Mucosa of descending colon (tissue), 3 donors: ENCODE results near the gene SLC15A1. TPM values are rescaled to one million over a fixed set of nuclear protein-coding genes. Genes with fewer than 3 reads are reported as not detected.

Experiments
- ATAC-seq: fragments of 200-7000 bp; cut with Tn5 transposase; one replicate; pipeline ENCODE4 v1.9.1; 2020; ENCODE audit warnings: mild to moderate bottlenecking, moderate library complexity
- DNase-seq, 3 donors: peaks; one replicate each; pipeline ENCODE4 v3.0.0-alpha.2; 2020
- H3K36me3 ChIP-seq: fragments of 200-600 bp; one replicate; pipeline ENCODE4 v1.8.0; 2021; ENCODE audit warnings: low read depth, mild to moderate bottlenecking
- H3K4me1 ChIP-seq: fragments of 200-600 bp; one replicate; pipeline ENCODE4 v1.8.0; 2021; ENCODE audit warnings: low read depth, mild to moderate bottlenecking
- H3K4me3 ChIP-seq: fragments of 200-600 bp; one replicate; pipeline ENCODE4 v1.8.0; 2021; ENCODE audit warnings: mild to moderate bottlenecking
- H3K9me3 ChIP-seq: fragments of 200-600 bp; one replicate; pipeline ENCODE4 v1.8.0; 2021; ENCODE audit warnings: mild to moderate bottlenecking
- CTCF ChIP-seq: fragments of 200-600 bp; IDR thresholded peaks from one replicate; pipeline ENCODE4 v1.8.0; 2022; ENCODE audit warnings: antibody characterized with exemption, mild to moderate bottlenecking
- intact Hi-C, 2 donors: fragments of 100-400 bp; cut with DNase I in 1 of 2; cut with micrococcal nuclease in 1 of 2; formaldehyde crosslinking; loops; one replicate each; pipeline versions ENCODE4 v1.11.0 to v1.11.1; 2022; cut with DNase I, micrococcal nuclease
- total RNA-seq, 3 donors: library from RNA; stranded (reverse); fragmentation: NEBNext Ultra II Directional in 2 of 3; extraction: Animal tissue kit (Norgen Biotek cat#: 25700) in 2 of 3; gene quantifications; one replicate each; pipeline versions ENCODE4 v1.2.1 to v1.2.4, GENCODE V29; 2021 to 2023
- donor health status: DM: no; HTN: no; CAD: no; lungs with moderate emphysema.
- donor health status: DM: no; HTN: no; CAD: no.
- donor health status: DM: no; HTN: yes; CAD: no.

The SLC15A1 gene
- total RNA-seq, 3 donors from 2014 or later: 27.2 to 45.1 (median 37.9) TPM

GRCh38 chr13:98693756-98694155 lies 58.7 kb downstream of the SLC15A1 start:
- intact Hi-C loops: no loop called here
- TF ChIP-seq CTCF: no peak
- H3K4me1 ChIP-seq: no peaks in the 10 kb centered on the region
- H3K36me3 ChIP-seq: no peaks in the 10 kb centered on the region
- no peak for ATAC-seq
- H3K4me3 ChIP-seq: no peak overlapping the region
- no peaks in the 10 kb centered on the region for H3K9me3 ChIP-seq
- no peak for DNase-seq

- no peaks in the 10 kb centered on the region for H3K9me3 ChIP-seq
- no peak overlapping the region for H3K4me3 ChIP-seq
- H3K36me3 ChIP-seq: no peaks in the 10 kb centered on the region
- H3K4me1 ChIP-seq: no peaks in the 10 kb centered on the region
- no peak for DNase-seq
- intact Hi-C loops: no loop called here
- no peak for TF ChIP-seq CTCF
- ATAC-seq: no peak
Measured at GRCh38 chr13:98691360-98691759, 61.1 kb downstream of the SLC15A1 start.

- DNase-seq: no peak
- ATAC-seq: no peak
- no peak overlapping the region for H3K4me3 ChIP-seq
- no peaks in the 10 kb centered on the region for H3K4me1 ChIP-seq
- H3K9me3 ChIP-seq: no peaks in the 10 kb centered on the region
- intact Hi-C loops: no loop called here
- no peak for TF ChIP-seq CTCF
- no peaks in the 10 kb centered on the region for H3K36me3 ChIP-seq
Measured at GRCh38 chr13:98690348-98691022, 62.0 kb downstream of the SLC15A1 start.

- no peaks in the 10 kb centered on the region for H3K36me3 ChIP-seq
- intact Hi-C loops: no loop called here
- no peak for DNase-seq
- H3K4me1 ChIP-seq: no peaks in the 10 kb centered on the region
- no peak for TF ChIP-seq CTCF
- no peaks in the 10 kb centered on the region for H3K9me3 ChIP-seq
- no peak for ATAC-seq
- no peak overlapping the region for H3K4me3 ChIP-seq
Measured at GRCh38 chr13:98689347-98689968, 63.0 kb downstream of the SLC15A1 start.

- Histone ChIP-seq H3K36me3 (no peaks in the 10 kb centered on the region), H3K4me3 (no peak overlapping the region), H3K4me1 (no peaks in the 10 kb centered on the region), H3K9me3 (no peaks in the 10 kb centered on the region)
- ATAC-seq (no peak), DNase-seq (no peak)
- intact Hi-C loops: no loop called here
- no peak for TF ChIP-seq CTCF
Measured at GRCh38 chr13:98688373-98688772, 64.1 kb downstream of the SLC15A1 start.
